ENCODE results near the gene GPR143. TPM values are rescaled to one million over a fixed set of nuclear protein-coding genes. Genes with fewer than 3 reads are reported as not detected.
"Not testable (repeated sequence)": the region's sequence is repeated elsewhere in the genome, so short reads cannot be mapped to it uniquely, and the experiment has no call there.

Gene GPR143
- not detected for total RNA-seq (2021; ENCODE audit: unreplicated experiment)
- polyA plus RNA-seq (2012; ENCODE audit: insufficient read length) = not detected
- Bru-seq, nascent RNA = percentile 10 among the genes with signal in this experiment
- percentile 8 among the genes with signal in this experiment for BruChase-seq, experiment 1, labeled RNA remaining after a 2-hour chase
- percentile 11 among the genes with signal in this experiment for BruChase-seq, experiment 2, labeled RNA remaining after a 6-hour chase
- long read RNA-seq = 0 reads

DNA sequence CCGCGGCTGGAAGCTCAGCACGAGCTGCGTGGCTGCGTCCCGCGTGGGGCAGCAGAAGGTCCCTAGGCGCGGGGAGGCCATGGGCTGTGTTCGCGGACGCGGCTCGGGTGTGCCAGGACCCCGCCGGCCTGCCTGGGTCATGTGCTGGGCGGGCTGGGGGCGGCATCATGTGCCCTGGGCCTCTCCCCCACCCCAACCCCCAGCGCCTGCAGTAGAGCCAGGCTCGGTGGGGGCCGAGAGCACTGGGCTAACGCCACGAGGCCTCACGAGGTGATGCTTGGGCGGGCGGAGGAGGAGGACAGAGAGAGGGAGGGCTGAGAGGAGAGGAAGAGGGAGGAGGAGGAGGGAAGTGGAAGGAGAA lies at the start of gene GPR143:
TSS of gene GPR143 (minus strand) at position 111 of the 361 bp plus-strand sequence. CDS start at position 81, 30 bp downstream.
- Histone ChIP-seq H3K4me3 (ENCODE audit: low read depth in 2 of 2, low read length in 2 of 2) (no peak within 1 kb of the TSS), H3K9me3 (ENCODE audit: control insufficient read depth, insufficient read depth, low read depth, low read length) (no peaks in the 10 kb centered on the region), H3K36me3 (ENCODE audit: control insufficient read depth, insufficient read depth, low read length) (no peaks in the 10 kb centered on the region), H3K4me1 (ENCODE audit: control insufficient read depth, insufficient read depth, low read length) (no peaks in the 10 kb centered on the region), H3K27ac (ENCODE audit: low read length) (no peak within 1 kb of the TSS), H3K27me3 (ENCODE audit: control insufficient read depth, insufficient read depth, low read length) (no peaks in the 10 kb centered on the region)
- in situ Hi-C loops (cut with HindIII; ENCODE audit: low pct_unique_long_range_greater_than_20kb, low sequenced_read_pairs) (no loop called here), intact Hi-C loops (cut with micrococcal nuclease; ENCODE audit: unreplicated experiment) (no loop called here)
- ChIA-PET CTCF (no interaction called here), POLR2A (no interaction called here)
- DNase-seq (ENCODE audit: low read depth, low spot score) = no peak
- TF ChIP-seq, protein P1, sequence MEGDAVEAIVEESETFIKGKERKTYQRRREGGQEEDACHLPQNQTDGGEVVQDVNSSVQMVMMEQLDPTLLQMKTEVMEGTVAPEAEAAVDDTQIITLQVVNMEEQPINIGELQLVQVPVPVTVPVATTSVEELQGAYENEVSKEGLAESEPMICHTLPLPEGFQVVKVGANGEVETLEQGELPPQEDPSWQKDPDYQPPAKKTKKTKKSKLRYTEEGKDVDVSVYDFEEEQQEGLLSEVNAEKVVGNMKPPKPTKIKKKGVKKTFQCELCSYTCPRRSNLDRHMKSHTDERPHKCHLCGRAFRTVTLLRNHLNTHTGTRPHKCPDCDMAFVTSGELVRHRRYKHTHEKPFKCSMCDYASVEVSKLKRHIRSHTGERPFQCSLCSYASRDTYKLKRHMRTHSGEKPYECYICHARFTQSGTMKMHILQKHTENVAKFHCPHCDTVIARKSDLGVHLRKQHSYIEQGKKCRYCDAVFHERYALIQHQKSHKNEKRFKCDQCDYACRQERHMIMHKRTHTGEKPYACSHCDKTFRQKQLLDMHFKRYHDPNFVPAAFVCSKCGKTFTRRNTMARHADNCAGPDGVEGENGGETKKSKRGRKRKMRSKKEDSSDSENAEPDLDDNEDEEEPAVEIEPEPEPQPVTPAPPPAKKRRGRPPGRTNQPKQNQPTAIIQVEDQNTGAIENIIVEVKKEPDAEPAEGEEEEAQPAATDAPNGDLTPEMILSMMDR (IDR thresholded peaks at IDR 0.05) = no peak
- TF ChIP-seq TCF7L2 (IDR thresholded peaks at IDR 0.05; ENCODE audit: low read depth, low read length) (no peak), REST (IDR thresholded peaks at IDR 0.05; ENCODE audit: insufficient read depth in 1 of 2, low read depth in 2 of 2, low read length in 1 of 2) (no peak), POLR2AphosphoS5 (IDR thresholded peaks at IDR 0.05; ENCODE audit: low read depth, low read length) (no peak), SIN3A (IDR thresholded peaks at IDR 0.05; ENCODE audit: borderline replicate concordance, insufficient read depth, low read depth, low read length) (no peak)
- ATAC-seq = no peak
- BruUV-seq (replicated peaks) = no TSS peak

DNA sequence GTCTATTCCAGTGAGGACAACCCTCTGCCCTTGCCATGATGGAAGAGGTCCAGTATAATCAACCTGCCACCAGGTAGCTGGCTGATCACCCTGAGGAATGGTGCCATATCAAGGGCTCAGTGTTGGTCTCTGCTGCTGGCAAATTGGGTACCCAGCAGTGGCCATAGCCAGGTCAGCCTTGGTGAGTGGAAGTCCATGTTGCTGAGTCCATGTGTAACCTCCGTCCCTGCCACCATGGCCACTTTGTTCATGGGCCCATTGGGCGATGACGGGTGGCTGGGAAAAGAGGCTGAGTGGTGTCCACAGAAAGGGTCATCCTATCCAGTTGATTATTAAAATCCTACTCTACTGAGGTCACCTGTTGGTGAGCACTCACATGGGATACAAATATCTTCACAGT lies 45.4 kb upstream of the GPR143 start:
- H3K4me1 ChIP-seq (ENCODE audit: control insufficient read depth, insufficient read depth, low read length); H3K36me3 ChIP-seq (ENCODE audit: control insufficient read depth, insufficient read depth, low read length); H3K4me3 ChIP-seq (ENCODE audit: low read depth in 2 of 2, low read length in 2 of 2); DNase-seq (ENCODE audit: low read depth, low spot score); H3K27me3 ChIP-seq (ENCODE audit: control insufficient read depth, insufficient read depth, low read length); in situ Hi-C loops (cut with HindIII; ENCODE audit: low pct_unique_long_range_greater_than_20kb, low sequenced_read_pairs); H3K9me3 ChIP-seq (ENCODE audit: control insufficient read depth, insufficient read depth, low read depth, low read length); intact Hi-C loops (cut with micrococcal nuclease; ENCODE audit: unreplicated experiment); BruUV-seq (replicated peaks); POLR2A ChIA-PET; ATAC-seq; H3K27ac ChIP-seq (ENCODE audit: low read length); CTCF ChIA-PET: not testable (repeated sequence)

DNA sequence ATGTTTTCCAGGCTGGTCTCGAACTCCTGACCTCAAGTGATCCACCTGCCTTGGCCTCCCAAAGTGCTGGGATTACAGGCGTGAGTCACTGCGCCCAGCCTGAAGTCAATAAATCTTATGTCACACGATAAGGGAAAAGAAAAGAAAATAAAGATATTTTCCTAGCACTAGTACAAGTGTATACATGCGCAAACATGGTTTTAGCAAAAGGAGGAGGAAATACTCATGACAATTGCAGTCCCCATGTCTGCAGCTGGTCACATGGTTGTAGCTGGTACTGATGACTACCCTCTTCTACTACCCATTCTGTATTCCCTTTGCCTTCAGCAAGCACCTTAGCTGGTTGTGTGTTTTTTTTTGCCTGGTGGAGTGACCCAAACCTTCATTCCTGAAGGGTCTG lies 44.2 kb upstream of the GPR143 start:
- BruUV-seq (replicated peaks); DNase-seq (ENCODE audit: low read depth, low spot score); H3K9me3 ChIP-seq (ENCODE audit: control insufficient read depth, insufficient read depth, low read depth, low read length); ATAC-seq; H3K4me1 ChIP-seq (ENCODE audit: control insufficient read depth, insufficient read depth, low read length); H3K27ac ChIP-seq (ENCODE audit: low read length); in situ Hi-C loops (cut with HindIII; ENCODE audit: low pct_unique_long_range_greater_than_20kb, low sequenced_read_pairs); CTCF ChIA-PET; intact Hi-C loops (cut with micrococcal nuclease; ENCODE audit: unreplicated experiment); POLR2A ChIA-PET; H3K4me3 ChIP-seq (ENCODE audit: low read depth in 2 of 2, low read length in 2 of 2); H3K27me3 ChIP-seq (ENCODE audit: control insufficient read depth, insufficient read depth, low read length); H3K36me3 ChIP-seq (ENCODE audit: control insufficient read depth, insufficient read depth, low read length): not testable (repeated sequence)
